ENCODE measurements around the gene CFAP53.

Gene CFAP53

DNA sequence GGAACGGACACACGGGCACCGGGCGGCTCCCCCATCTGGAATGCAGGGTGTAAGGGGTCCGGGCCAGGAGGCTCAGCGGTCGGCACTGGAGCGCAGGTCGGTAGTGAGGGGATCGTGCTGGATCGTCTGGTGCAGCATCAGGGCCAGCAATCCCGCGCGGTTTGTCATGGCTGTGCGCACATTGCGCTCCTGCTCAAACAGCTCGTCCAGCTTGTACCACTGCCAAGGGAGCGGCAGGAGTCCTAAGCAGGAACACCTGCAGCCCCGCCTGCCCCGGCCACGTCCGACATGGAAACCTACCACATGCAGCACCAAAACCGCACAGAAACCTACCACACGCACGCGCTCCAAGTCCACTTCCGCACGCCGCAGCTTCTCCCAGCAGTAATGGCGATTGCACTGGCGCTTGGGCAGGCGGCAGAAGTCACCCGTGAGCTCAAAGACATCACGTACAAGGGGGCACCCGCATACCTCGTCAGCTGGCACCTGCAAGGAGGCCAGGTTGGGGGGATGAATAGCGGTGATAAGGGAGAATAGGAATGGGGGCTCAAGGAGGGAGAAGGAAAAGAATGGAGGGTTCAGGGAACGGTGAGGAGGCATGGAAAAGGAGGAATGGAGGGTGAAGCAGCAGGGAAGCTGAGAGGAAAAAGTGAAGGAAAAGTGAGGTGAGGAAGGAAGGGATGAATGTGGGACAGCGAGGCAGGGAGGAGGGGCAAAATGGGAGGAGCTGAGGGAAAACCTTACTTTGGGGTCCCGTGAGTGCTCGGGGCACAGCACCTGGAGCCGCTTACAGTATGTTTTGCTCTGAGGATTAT lies 16.4 kb upstream of the CFAP53 start:
- Mint-ChIP-seq H3K27me3 (no peaks in the 10 kb centered on the region), H3K9me3 (no peaks in the 10 kb centered on the region), H3K36me3 (ENCODE audit: low read depth) (peaks cover 58% of the 10 kb centered on the region), H3K4me3 (peak overlapping the region; percentile 21), H3K4me1 (peaks cover 56% of the 10 kb centered on the region), H3K27ac (peak overlapping the region; percentile 35)
- DNase-seq = no peak
- no peak for ATAC-seq

DNA sequence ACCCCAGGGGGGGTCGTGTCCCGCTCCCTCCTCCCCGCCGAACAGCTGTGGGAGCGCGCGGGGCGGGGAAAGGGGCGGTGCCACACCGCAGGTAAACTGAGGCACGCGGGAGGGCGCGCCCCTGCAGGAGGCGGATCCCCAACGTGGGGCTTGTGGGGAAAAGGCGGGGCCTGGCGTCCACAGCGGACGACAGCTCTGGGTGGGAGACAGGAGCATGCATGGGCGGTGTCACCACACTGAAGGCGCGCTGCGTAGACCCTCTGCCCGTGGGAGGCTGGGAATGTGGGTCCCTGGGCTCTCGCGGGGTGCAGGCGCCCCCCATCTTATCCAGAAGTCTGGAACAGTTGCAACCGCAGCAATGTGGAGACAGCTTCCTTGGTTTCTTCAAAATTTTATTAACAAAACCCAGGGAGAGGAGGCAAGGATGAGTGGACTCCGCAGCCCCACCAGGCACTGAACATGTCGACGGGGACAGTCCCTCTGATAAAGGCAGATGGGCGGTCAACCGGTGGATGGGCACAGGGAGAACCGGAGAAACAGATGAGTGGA lies 15.8 kb upstream of the CFAP53 start:
- no peaks in the 10 kb centered on the region for H3K27me3 Mint-ChIP-seq
- H3K36me3 Mint-ChIP-seq (ENCODE audit: low read depth) = peaks cover 55% of the 10 kb centered on the region
- peak overlapping the region; percentile 95 for H3K27ac Mint-ChIP-seq
- no peaks in the 10 kb centered on the region for H3K9me3 Mint-ChIP-seq
- ATAC-seq (no peak), DNase-seq (no peak)
- peaks cover 52% of the 10 kb centered on the region for H3K4me1 Mint-ChIP-seq
- peak overlapping the region; percentile 98 for H3K4me3 Mint-ChIP-seq

DNA sequence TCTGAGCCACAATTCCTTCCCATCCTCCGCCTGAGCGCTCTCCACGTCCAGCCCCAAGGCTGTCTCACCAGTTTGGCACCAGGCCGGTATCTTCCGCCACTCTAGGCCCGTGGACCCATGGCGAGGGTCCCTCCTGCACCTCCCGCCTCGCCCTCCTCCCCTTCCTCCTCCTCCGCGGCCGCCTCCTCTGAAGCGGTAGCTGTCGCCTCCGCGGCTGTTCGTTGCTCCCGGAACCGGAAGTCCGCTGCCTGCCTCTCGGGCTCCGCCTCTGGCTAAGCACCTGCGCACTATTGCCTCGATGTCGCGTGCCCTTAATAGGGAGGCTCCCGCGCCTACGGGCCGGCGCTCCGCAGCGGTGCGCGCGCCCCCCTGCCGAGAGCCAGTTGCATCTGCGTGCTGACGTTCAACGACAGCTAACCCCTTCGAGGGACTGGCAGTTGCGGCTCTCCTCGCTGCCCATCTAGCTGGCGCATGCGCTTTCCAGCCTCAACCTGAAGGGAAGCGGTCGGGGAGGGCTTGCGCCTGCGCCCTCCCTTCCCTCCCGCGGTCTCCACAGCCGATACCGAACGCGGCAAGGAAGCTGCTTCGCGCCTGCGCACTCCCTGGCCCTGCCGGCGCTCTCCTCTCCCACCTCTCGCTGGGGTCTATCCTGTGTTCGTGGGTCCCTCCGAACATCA lies 15.1 kb upstream of the CFAP53 start, which contains the start of gene MBD1:
Gene MBD1 (minus strand): TSS at position 229 of the 677 bp plus-strand sequence. CDS start 1,531 bp downstream, outside the sequence.
- Mint-ChIP-seq H3K4me1 (peaks cover 46% of the 10 kb centered on the region), H3K27me3 (no peaks in the 10 kb centered on the region), H3K4me3 (peak within 1 kb of the TSS; percentile 98), H3K9me3 (no peaks in the 10 kb centered on the region), H3K36me3 (ENCODE audit: low read depth) (peaks cover 59% of the 10 kb centered on the region), H3K27ac (peak within 1 kb of the TSS; percentile 95)
- ATAC-seq (peak; percentile 91), DNase-seq (peak; percentile 93)

DNA sequence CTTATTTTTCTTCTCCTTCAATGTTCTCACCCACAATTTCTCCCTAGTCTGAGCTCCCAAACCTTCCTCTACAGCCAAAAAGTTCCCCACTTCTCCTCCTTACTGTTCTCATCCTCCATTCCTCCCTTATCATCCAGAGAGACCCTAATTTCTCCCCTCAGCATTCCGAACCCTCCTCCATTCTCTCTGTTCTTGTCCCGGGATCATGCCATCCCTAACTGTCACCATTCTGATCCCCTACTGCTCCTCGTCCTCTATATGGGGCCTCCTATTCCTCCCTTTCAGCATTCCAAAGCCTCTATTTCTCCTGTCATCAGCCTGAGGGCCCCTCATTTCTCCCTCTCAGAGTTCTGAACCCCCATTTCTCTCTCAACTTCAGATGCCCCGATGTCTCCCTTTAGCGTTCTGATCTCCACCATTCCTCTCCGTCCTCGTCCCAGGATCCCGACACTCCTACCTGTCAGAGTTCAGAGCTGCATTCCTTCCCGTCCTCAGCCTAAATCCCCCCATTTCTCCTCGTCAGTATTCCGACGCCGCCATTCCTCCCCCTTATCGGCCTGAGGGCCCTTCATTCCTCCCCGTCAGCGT lies 14.5 kb upstream of the CFAP53 start:
- H3K4me1 Mint-ChIP-seq = peaks cover 42% of the 10 kb centered on the region
- H3K9me3 Mint-ChIP-seq = no peaks in the 10 kb centered on the region
- H3K27me3 Mint-ChIP-seq = no peaks in the 10 kb centered on the region
- H3K27ac Mint-ChIP-seq = peak overlapping the region; percentile 95
- no peak for DNase-seq
- ATAC-seq = no peak
- H3K4me3 Mint-ChIP-seq = peak overlapping the region; percentile 98
- peaks cover 61% of the 10 kb centered on the region for H3K36me3 Mint-ChIP-seq (ENCODE audit: low read depth)

DNA sequence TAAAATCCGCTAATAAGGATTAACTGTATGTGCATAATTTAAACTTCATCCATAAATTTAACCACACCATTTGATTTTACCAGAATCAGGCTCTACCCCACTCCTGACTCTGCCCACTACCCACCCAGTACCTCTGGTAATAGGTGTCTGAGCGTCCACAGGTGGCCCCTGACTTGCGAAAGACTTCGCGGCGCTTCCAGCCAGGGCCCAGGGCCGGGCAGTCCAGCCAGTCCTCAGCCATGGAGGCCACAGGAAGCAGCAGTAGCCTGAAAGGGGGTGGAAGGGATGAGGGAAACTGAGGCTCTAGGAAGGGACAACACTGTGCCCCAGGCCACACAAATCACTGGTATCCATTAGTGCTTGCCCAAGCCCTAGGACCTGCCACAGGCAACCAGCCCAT lies 13.5 kb upstream of the CFAP53 start:
- Mint-ChIP-seq H3K4me3 (peak overlapping the region; percentile 98), H3K4me1 (peaks cover 42% of the 10 kb centered on the region), H3K27ac (peak overlapping the region; percentile 95), H3K27me3 (no peaks in the 10 kb centered on the region), H3K9me3 (no peaks in the 10 kb centered on the region), H3K36me3 (ENCODE audit: low read depth) (peaks cover 61% of the 10 kb centered on the region)
- ATAC-seq (no peak), DNase-seq (no peak)

DNA sequence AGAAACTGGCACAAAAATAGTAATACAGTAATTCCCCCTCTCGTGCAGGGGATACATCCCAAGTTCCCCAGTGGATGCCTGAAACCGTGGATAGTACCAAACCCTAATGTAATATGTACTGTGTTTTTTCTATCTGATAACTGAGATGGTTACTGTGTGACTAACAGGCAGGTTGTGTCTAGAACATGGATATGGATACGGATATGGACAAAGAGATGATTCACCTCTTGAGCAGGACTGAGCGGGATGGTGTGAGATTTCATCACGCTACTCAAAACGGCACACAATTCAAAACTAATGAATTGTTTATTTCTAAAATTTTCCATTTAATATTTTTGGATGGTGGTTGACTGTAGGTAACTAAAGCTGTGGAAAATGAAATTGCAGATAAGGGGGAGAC lies 11.6 kb upstream of the CFAP53 start:
- ATAC-seq (no peak), DNase-seq (no peak)
- Mint-ChIP-seq H3K4me1 (peaks cover 37% of the 10 kb centered on the region), H3K9me3 (no peaks in the 10 kb centered on the region), H3K36me3 (ENCODE audit: low read depth) (peaks cover 57% of the 10 kb centered on the region), H3K27me3 (no peaks in the 10 kb centered on the region), H3K4me3 (no peak overlapping the region), H3K27ac (no peak overlapping the region)

DNA sequence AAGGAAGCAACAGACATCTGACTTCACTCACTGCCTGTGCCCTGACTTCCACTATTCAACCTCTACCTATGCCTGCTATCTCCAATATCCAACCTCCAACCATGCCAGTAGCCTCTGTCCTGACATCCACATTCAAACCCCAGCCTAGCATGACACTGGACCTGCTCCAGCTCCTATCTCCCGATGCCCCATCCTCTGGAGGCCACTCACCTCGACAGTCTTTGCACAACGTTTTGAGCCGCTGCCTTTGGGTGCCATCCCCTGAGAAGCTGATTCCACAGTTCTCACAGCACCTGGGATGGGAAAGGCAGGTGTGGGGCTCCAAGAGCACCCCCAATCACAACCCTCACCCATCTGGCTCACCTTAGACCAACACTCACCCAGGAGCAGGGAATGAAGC lies 10.2 kb upstream of the CFAP53 start:
- H3K27ac Mint-ChIP-seq = no peak overlapping the region
- no peaks in the 10 kb centered on the region for H3K9me3 Mint-ChIP-seq
- H3K4me1 Mint-ChIP-seq = peaks cover 32% of the 10 kb centered on the region

DNA sequence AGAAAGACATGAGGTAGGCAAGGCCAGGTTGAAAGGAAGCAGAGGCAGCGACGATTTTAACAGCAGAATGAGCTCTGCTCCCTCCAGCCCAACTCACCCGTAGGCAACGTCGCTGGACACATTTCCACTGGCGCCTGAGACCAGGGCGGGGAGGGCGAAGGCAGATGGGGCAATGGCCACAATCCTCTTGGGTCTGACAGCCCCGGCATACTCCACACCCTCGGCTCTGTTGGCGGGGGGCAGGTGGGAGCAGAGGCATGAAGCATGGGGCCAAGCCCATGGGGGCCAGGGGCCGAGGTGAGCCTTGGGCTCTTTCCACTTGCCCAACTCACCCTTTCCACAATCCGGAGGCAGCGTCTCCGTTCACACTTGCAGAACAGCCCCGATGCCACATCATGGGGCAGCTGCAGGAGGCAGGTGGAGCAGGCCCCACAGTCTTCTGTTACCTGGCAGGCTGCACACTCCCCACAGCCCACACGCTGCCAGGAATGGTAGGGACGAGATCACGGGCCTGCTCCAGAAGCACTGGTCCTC lies 9.3 kb upstream of the CFAP53 start:
- ATAC-seq (no peak), DNase-seq (no peak)
- no peak overlapping the region for H3K4me3 Mint-ChIP-seq
- H3K27me3 Mint-ChIP-seq = no peaks in the 10 kb centered on the region
- H3K9me3 Mint-ChIP-seq = no peaks in the 10 kb centered on the region
- H3K36me3 Mint-ChIP-seq (ENCODE audit: low read depth) = peaks cover 52% of the 10 kb centered on the region
- peaks cover 23% of the 10 kb centered on the region for H3K4me1 Mint-ChIP-seq
- no peak overlapping the region for H3K27ac Mint-ChIP-seq

More for the DNA sequence above, 10.2 kb upstream of the CFAP53 start:
- no peak overlapping the region for H3K4me3 Mint-ChIP-seq
- H3K36me3 Mint-ChIP-seq (ENCODE audit: low read depth) = peaks cover 55% of the 10 kb centered on the region
- ATAC-seq (no peak), DNase-seq (no peak)
- no peaks in the 10 kb centered on the region for H3K27me3 Mint-ChIP-seq

DNA sequence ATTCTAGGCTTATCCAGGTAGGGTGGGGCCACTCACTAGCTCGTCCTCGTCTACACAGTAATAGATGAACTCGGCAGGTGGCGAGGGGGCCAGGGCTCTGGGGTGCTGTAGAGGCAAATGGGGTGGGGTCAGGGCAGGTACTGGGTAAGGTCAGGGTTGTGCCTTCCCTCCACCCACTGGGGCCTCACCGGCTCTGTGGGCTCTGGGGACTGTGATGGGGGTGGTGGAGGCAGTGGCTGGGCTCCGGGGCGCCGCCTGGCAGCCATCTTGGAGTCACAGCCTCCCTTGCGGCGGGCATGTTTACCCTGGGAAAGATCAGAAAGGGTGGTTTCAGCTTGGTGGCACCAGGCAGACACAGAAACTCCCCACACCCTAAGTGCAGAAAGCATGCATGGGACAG lies 8.6 kb upstream of the CFAP53 start:
- H3K4me1 Mint-ChIP-seq = peaks cover 17% of the 10 kb centered on the region
- no peak overlapping the region for H3K4me3 Mint-ChIP-seq
- no peak overlapping the region for H3K27ac Mint-ChIP-seq
- H3K36me3 Mint-ChIP-seq (ENCODE audit: low read depth) = peaks cover 47% of the 10 kb centered on the region
- ATAC-seq (no peak), DNase-seq (no peak)
- no peaks in the 10 kb centered on the region for H3K9me3 Mint-ChIP-seq
- no peaks in the 10 kb centered on the region for H3K27me3 Mint-ChIP-seq

DNA sequence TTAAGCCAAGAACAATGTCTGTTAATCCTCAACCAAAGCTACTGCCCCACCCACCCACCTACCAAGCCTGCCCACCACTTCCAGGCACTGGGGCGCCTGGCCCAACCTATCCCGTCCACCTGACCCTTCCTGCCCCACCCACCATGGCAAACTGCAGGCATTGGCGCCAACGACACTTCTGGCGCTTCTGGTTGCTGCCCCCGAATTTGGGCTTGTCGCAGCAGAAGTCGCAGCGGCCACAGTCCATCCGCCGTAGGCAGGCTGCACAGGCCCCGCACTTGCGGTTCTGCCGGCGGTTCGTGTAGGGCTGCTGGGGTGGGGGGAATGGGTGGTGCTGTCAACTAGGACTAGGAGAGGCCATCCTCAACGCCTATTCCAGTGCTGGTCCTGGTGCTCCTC lies 7.7 kb upstream of the CFAP53 start:
- DNase-seq = no peak
- H3K27me3 Mint-ChIP-seq = no peaks in the 10 kb centered on the region
- no peaks in the 10 kb centered on the region for H3K9me3 Mint-ChIP-seq
- H3K4me1 Mint-ChIP-seq = peaks cover 10% of the 10 kb centered on the region
- peaks cover 48% of the 10 kb centered on the region for H3K36me3 Mint-ChIP-seq (ENCODE audit: low read depth)
- ATAC-seq = no peak
- H3K4me3 Mint-ChIP-seq = no peak overlapping the region
- H3K27ac Mint-ChIP-seq = no peak overlapping the region

DNA sequence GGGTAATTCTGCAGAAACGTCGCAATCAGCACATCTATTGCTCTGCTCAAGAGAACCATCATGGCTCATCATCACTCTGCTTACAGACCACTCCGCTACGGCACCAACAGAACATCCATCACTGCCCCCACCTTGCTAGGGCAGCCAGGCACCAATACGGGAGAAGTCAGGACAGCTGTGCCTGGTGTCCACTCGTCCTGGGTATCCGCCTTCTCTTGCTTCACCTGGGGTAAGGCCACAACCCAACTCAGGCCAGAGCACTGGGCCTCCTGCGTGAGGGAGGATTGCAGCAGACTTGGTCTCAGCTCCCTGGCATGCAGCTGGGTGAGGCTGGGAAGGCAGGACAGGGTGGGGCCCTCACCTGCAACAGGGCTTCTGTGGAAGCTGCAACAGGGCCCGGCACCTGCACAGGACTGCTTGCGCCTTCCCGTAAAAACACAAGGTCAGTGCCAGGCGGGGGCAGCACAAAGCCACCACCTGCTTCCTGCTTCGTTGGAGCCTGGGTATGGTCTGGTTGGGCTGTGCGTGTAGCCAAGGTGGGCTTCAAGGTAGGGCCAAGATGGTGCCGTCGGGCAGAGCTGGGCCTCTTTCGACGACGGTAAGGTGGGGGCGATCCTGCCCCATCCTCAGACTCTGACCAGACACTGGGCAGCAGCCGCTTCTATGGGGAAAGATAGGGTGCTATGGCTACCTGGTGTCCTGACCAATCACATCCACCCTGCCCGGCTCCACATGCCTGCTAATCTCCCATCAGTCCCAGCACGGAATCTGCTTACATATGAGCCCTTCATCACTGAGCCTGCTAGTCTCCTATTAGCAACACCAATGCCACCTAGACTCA lies 7.1 kb upstream of the CFAP53 start:
- H3K27ac Mint-ChIP-seq = peak overlapping the region; percentile 33
- H3K4me1 Mint-ChIP-seq = peaks cover 7% of the 10 kb centered on the region
- H3K27me3 Mint-ChIP-seq = no peaks in the 10 kb centered on the region
- H3K9me3 Mint-ChIP-seq = no peaks in the 10 kb centered on the region
- ATAC-seq (no peak), DNase-seq (no peak)
- no peak overlapping the region for H3K4me3 Mint-ChIP-seq
- peaks cover 46% of the 10 kb centered on the region for H3K36me3 Mint-ChIP-seq (ENCODE audit: low read depth)

DNA sequence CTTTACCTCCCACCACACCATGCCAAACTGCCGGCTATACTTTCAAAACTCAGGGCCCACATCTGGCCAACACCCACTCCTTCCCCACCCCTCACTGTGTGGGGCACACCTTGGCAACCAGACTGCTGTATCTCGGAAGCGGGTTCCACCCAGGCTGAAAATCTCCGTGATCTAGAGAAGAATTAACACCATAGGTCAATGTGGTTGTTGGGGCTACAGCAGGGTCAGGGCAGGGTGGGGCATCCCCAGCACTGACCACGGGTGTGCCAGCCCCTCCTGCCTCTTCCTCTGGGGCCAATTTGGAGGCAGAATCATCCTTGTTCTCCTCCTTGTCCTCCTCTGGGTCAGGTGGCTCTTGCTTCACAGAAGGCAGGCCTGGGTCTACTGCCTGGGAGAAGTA lies 6.3 kb upstream of the CFAP53 start:
- Mint-ChIP-seq H3K4me1 (peaks cover 12% of the 10 kb centered on the region), H3K27ac (no peak overlapping the region), H3K4me3 (no peak overlapping the region), H3K27me3 (no peaks in the 10 kb centered on the region), H3K36me3 (ENCODE audit: low read depth) (peaks cover 46% of the 10 kb centered on the region), H3K9me3 (no peaks in the 10 kb centered on the region)
- DNase-seq (no peak), ATAC-seq (no peak)

DNA sequence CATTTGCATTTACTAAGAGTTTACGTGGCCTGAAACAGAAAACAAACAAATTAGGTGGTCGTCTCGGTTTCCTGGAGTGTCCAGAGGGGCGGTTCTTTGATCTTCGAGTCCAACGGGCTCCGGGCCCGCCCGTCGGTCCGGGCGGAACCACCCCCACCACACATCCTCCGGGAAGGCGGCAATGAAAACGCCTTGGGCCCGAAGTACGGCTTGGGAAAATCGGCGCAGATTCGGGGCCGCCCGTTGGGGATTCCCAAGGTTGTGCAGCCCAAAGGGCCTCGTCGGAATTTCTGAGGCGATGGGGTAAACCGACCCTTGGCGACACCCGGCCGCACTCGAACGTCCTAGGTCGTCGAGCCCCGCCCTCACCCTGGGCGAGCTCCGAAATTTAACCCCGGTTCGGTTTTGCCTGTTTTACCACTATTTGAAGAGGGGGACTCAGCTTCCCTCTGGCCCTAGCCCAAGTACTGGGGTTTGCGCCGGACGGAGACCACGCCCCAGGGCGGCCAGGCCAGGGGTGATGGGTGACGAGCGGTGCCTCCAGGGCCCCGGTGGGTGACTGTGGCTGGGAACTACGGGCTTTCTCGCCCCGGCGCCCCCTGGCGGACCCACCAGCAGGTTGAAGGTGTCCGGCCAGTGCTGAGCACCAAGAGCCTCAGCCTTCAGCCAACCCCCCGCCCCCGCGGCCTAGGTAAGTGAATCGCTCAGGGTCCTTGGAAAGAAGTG lies 1.9 kb upstream of the CFAP53 start:
- peaks cover 32% of the 10 kb centered on the region for H3K4me1 Mint-ChIP-seq
- H3K27ac Mint-ChIP-seq = peak overlapping the region; percentile 69
- DNase-seq (peak; percentile 88), ATAC-seq (peak; percentile 82)
- H3K36me3 Mint-ChIP-seq (ENCODE audit: low read depth) = peaks cover 20% of the 10 kb centered on the region
- H3K4me3 Mint-ChIP-seq = peak overlapping the region; percentile 72
- no peaks in the 10 kb centered on the region for H3K27me3 Mint-ChIP-seq
- no peaks in the 10 kb centered on the region for H3K9me3 Mint-ChIP-seq

Data from activated naive CD8-positive, alpha-beta T cell treated with anti-CD3 and anti-CD28 coated beads, Interleukin-2, amount 50 U/mL, for 24 hours (primary cell).